ENCODE results near the gene STARD13. TPM values are rescaled to one million over a fixed set of nuclear protein-coding genes. Genes with fewer than 3 reads are reported as not detected.

STARD13 gene
- total RNA-seq, 2 donors from 2014 or later = 18.9 to 29.7 TPM

DNA sequence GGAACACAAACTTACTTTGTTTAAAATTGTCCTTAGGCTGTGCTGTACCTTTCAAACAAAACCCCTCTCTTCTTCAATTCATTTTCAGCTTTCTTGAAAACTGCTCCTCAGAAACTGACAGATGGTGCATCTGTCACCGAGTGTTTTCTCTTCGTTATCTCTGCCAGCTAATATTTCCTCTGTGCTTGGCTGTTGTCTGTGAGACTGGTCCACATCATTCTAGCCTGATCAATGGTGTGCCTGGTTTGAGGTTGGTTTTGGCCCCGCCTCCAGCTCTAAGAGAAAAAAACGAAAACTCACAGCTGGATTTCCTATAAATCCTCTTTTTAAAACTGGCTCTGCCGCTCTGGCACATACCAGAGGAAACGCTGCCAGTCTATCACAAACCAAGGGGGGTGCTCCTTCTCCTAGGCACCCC is 79.7 kb downstream of the STARD13 start:
- Histone ChIP-seq H3K4me1 (peaks cover 66% of the 10 kb centered on the region), H3K27me3 (no peaks in the 10 kb centered on the region), H3K36me3 (replicated peaks in 1 of 2; ENCODE audit: insufficient read depth in 1 of 2, low read depth in 2 of 2) (no peaks in the 10 kb centered on the region), H3K4me3 (no peak overlapping the region), H3K27ac (peak overlapping the region; percentile 30 to 86 (median 80)), H3K9me3 (no peaks in the 10 kb centered on the region)
- intact Hi-C loops (cut with DNase I) = no loop called here
- ATAC-seq (peak; percentile 31), DNase-seq (peak; percentile 46 to 70 (median 51))
- TF ChIP-seq, protein P1, sequence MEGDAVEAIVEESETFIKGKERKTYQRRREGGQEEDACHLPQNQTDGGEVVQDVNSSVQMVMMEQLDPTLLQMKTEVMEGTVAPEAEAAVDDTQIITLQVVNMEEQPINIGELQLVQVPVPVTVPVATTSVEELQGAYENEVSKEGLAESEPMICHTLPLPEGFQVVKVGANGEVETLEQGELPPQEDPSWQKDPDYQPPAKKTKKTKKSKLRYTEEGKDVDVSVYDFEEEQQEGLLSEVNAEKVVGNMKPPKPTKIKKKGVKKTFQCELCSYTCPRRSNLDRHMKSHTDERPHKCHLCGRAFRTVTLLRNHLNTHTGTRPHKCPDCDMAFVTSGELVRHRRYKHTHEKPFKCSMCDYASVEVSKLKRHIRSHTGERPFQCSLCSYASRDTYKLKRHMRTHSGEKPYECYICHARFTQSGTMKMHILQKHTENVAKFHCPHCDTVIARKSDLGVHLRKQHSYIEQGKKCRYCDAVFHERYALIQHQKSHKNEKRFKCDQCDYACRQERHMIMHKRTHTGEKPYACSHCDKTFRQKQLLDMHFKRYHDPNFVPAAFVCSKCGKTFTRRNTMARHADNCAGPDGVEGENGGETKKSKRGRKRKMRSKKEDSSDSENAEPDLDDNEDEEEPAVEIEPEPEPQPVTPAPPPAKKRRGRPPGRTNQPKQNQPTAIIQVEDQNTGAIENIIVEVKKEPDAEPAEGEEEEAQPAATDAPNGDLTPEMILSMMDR (IDR thresholded peaks at IDR 0.05) = no peak
- peak in 2 of 3 donors; percentile 31 to 36 for TF ChIP-seq POLR2A (IDR thresholded peaks at IDR 0.05)
- WGBS, 2 donors = 1 to 2% methylated on average over 6 of the region's 6 CpGs

GRCh38 chr13:33205224-33205623 is 80.3 kb downstream of the STARD13 start:
- Histone ChIP-seq H3K27ac (peak overlapping the region; percentile 30 to 86 (median 80)), H3K27me3 (no peaks in the 10 kb centered on the region), H3K9me3 (no peaks in the 10 kb centered on the region), H3K4me1 (peaks cover 70% of the 10 kb centered on the region), H3K4me3 (no peak overlapping the region), H3K36me3 (replicated peaks in 1 of 2; ENCODE audit: insufficient read depth in 1 of 2, low read depth in 2 of 2) (no peaks in the 10 kb centered on the region)
- ATAC-seq (no peak), DNase-seq (no peak)
- WGBS, 2 donors = 14 to 29% methylated on average over 4 of the region's 4 CpGs
- TF ChIP-seq POLR2A (IDR thresholded peaks at IDR 0.05) = no peak
- TF ChIP-seq, protein P1 (IDR thresholded peaks at IDR 0.05) = no peak
- intact Hi-C loops (cut with DNase I) = no loop called here

DNA sequence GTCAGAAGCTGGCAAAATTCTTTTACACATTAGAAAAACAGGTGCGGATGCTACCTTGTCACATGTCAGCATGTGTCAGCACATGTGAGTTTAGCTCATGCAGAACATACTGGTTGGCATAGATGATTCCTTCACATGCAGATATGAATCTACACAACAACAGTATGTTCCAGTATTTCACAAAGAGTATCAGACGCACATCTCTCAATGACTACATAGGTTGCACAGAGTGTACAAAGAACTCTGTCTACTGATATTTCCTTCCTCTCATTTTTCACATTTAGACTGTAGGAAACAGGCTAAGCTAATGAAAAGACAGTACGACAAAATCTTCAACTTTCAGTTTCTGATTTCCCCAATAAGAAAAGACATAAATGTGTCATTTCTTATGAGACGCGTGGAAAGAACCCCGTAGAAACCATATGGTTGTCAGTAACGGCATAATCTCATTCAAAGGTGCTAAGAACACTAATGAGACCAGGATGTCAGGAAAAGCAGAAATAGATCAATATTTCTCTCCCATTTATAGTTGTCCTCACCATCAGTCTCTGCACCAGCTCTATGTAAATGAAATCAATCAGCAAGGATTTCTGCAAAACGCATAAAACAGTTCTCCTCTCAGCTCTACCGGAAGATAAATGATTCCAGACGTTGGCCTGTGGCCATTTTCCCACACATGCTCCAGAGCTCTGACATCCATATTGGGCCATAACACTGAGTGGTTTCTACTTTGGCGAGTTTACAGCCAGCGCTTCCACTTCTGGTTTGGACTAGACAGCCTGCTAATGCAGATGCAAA is 81.2 kb downstream of the STARD13 start:
- peak overlapping the region; percentile 79 to 88 (median 84) for H3K27ac ChIP-seq
- intact Hi-C loops (cut with DNase I) = no loop called here

DNA sequence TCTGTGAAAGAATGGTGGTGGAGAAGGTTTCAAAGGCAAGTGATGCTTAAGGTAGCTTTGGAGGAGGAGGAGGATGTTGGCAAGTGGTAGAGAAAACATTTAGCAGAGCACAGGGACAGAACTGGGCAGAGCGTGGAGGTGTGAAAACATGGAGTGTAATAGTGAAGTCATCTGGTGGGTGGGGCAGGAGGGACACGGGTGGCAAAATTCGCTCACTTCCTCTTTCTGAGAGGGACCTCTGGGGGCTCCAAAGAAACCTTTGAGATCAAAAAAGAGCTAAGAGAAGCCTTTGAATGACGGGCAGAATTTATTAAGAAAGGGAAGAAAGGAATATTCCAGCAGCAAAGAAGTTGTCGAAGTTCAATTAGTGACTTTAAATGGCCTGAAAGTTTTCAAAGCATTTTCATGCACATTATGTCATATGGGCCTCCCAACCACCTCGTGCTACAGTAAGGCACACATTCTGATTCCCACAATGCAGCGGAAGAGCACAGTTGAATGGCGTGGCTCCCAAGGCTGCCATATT is 82.8 kb downstream of the STARD13 start:
- H3K4me1 ChIP-seq = peaks cover 70% of the 10 kb centered on the region
- H3K27ac ChIP-seq = peak overlapping the region in 3 of 4 donors; percentile 40 to 81 (median 79)
- H3K4me3 ChIP-seq = no peak overlapping the region
- DNase-seq (no peak), ATAC-seq (no peak)
- no peaks in the 10 kb centered on the region for H3K36me3 ChIP-seq (replicated peaks in 1 of 2; ENCODE audit: insufficient read depth in 1 of 2, low read depth in 2 of 2)
- no peaks in the 10 kb centered on the region for H3K9me3 ChIP-seq
- no peak for TF ChIP-seq POLR2A (IDR thresholded peaks at IDR 0.05)
- TF ChIP-seq, protein P1 (IDR thresholded peaks at IDR 0.05) = no peak
- no peaks in the 10 kb centered on the region for H3K27me3 ChIP-seq
- intact Hi-C loops (cut with DNase I) = no loop called here
- WGBS, 2 donors = 75 to 83% methylated on average over 8 of the region's 8 CpGs

More for the DNA sequence above, 81.2 kb downstream of the STARD13 start:
- Histone ChIP-seq H3K27me3 (no peaks in the 10 kb centered on the region), H3K36me3 (replicated peaks in 1 of 2; ENCODE audit: insufficient read depth in 1 of 2, low read depth in 2 of 2) (no peaks in the 10 kb centered on the region), H3K4me1 (peaks cover 77% of the 10 kb centered on the region), H3K9me3 (no peaks in the 10 kb centered on the region), H3K4me3 (peak overlapping the region in 1 of 2 donors; percentile 28)
- TF ChIP-seq, protein P1 (IDR thresholded peaks at IDR 0.05) = no peak
- TF ChIP-seq POLR2A (IDR thresholded peaks at IDR 0.05) = peak in 2 of 3 donors; percentile 71 to 73
- ATAC-seq = peak; percentile 86
- DNase-seq = peak; percentile 84 to 90 (median 89)
- WGBS, 2 donors = 8 to 9% methylated on average over 12 of the region's 12 CpGs
